ENCODE measurements around the gene TMEM198. TPM values are rescaled to one million over a fixed set of nuclear protein-coding genes. Genes with fewer than 3 reads are reported as not detected.

The TMEM198 gene
- total and polyA plus RNA-seq, 2 donors (not counting 1 experiment from before 2014, with no cell fraction given) = 0.39 to 1.1 TPM

DNA sequence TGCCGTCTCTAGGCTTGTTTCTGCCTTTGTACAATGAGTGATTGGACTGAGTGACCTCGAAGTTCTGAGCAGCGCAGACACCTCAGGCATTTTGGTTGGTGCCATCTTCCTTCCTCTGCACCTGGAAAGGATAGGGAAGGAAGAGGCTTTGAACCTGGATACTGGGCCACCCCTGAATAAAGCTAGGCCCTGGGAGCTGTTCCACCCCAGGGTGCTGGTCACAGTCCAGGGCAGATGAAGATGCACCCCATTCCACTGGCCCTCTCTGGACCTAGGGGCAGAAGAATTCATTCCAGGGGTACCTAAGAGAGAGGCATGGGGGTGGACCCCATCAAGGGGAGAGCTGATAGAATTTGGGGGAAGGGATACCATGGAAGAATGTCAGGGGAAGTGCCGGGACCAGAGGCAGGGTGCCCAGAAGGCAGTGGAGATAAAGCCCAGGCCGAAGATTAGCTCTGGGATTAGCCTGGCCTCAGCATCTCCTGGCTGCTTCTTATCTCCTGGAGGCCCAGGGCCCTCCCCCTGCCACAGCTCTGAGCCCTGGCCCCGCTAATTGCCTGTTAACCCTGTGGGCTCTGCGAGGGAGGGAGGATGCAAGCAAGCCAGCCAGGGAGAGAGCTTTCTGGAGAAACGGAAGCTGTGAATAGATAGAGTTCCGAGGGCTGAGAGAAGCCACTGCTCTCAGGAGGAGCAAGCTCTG, 18.1 kb upstream of the TMEM198 start:
- peaks cover 1 to 78% (median 41%) of the 10 kb centered on the region in 4 experiments for H3K27me3 ChIP-seq (replicated peaks in 1 of 4; ENCODE audit: control extremely low read depth in 1 of 4, control insufficient read depth in 3 of 4, insufficient read depth in 4 of 4, low read length in 3 of 4)
- DNase-seq (no peak), ATAC-seq (ENCODE audit: low read depth) (no peak)
- CTCF ChIA-PET = interaction anchor here (1.0 to 1.4 kb wide), 4 partner anchors 26 to 120 kb away, joined by 3 to 4 read pairs (median 3); partner anchors contain the start of gene GMPPA
- peaks cover 0 to 8% (median 0%) of the 10 kb centered on the region in 3 donors for H3K9me3 ChIP-seq (ENCODE audit: control extremely low read depth in 1 of 3, control insufficient read depth in 2 of 3, insufficient read depth in 1 of 3, low read length in 2 of 3)
- no peak overlapping the region for H3K4me3 ChIP-seq (ENCODE audit: control extremely low read depth in 1 of 5, extremely low read depth in 1 of 5, insufficient read depth in 1 of 5, low read depth in 2 of 5, low read length in 4 of 5)
- H3K4me1 ChIP-seq (ENCODE audit: control insufficient read depth in 2 of 2, insufficient read depth in 2 of 2, low read length in 2 of 2) = peaks cover 14 to 22% of the 10 kb centered on the region in 2 donors
- H3K9ac ChIP-seq (ENCODE audit: low read length) = no peak overlapping the region
- Mint-ChIP-seq H3K27ac (no peak overlapping the region), H3K9me3 (ENCODE audit: insufficient read depth) (no peaks in the 10 kb centered on the region), H3K27me3 (peaks cover 74% of the 10 kb centered on the region), H3K4me3 (no peak overlapping the region), H3K4me1 (peaks cover 17% of the 10 kb centered on the region)
- H4K20me1 ChIP-seq (ENCODE audit: control insufficient read depth, insufficient read depth, low read length, poor library complexity, severe bottlenecking) = no peaks in the 10 kb centered on the region
- intact Hi-C loops (cut with micrococcal nuclease) = no loop called here
- H2AFZ ChIP-seq (ENCODE audit: insufficient read depth, low read depth, low read length, poor library complexity, severe bottlenecking) = no peak overlapping the region
- POLR2A ChIA-PET = no interaction called here
- no peak overlapping the region for H3K27ac ChIP-seq (ENCODE audit: low read length in 2 of 2)
- no peaks in the 10 kb centered on the region for H3K36me3 ChIP-seq (replicated peaks in 1 of 2; ENCODE audit: control extremely low read depth in 1 of 2, control insufficient read depth in 1 of 2, extremely low read depth in 1 of 2, insufficient read depth in 2 of 2, low read length in 1 of 2)
- WGBS (ENCODE audit: insufficient coverage) = 66% methylated on average over 6 of the region's 9 CpGs
- no peaks in the 10 kb centered on the region for H3K79me2 ChIP-seq (ENCODE audit: control insufficient read depth, insufficient read depth, low read length)
- H3K4me2 ChIP-seq (replicated peaks; ENCODE audit: low read depth, low read length, poor library complexity, severe bottlenecking) = no peak overlapping the region
- TF ChIP-seq CTCF (IDR thresholded peaks at IDR 0.05) (no peak), EZH2 (IDR thresholded peaks at IDR 0.05; ENCODE audit: borderline replicate concordance, insufficient read depth, low read depth, low read length, poor library complexity, severe bottlenecking) (no peak)

All from B cell (primary cell).